Colonic mucosa (tissue), 4 donors: ENCODE results near the gene PAMR1. TPM values are rescaled to one million over a fixed set of nuclear protein-coding genes. Genes with fewer than 3 reads are reported as not detected.

Experiments used
- DNase-seq: peaks from one replicate; pipeline ENCODE4 v3.0.0-alpha.2; 2020
- H3K27ac ChIP-seq: fragments of 200-600 bp; one replicate; pipeline ENCODE4 v1.8.0; 2021
- H3K27me3 ChIP-seq: fragments of 200-600 bp; one replicate; pipeline ENCODE4 v1.8.0; 2021
- H3K36me3 ChIP-seq: fragments of 200-600 bp; one replicate; pipeline ENCODE4 v1.8.0; 2021
- H3K4me1 ChIP-seq: fragments of 200-600 bp; one replicate; pipeline ENCODE4 v1.8.0; 2021; ENCODE audit warnings: mild to moderate bottlenecking
- H3K4me3 ChIP-seq: fragments of 200-600 bp; one replicate; pipeline ENCODE4 v1.8.0; 2021
- H3K9ac ChIP-seq, 2 donors: one replicate each; pipeline ENCODE4 v1.7.0; 2013; ENCODE audit warnings: control low read depth in 2 of 2, low read depth in 2 of 2, low read length in 2 of 2
- H3K9me3 ChIP-seq: fragments of 200-600 bp; one replicate; pipeline ENCODE4 v1.8.0; 2021
- intact Hi-C: fragments of 100-400 bp; cut with DNase I; formaldehyde crosslinking; loops from one replicate; pipeline ENCODE4 v1.14.1; 2022
- total RNA-seq, 2 donors: library from RNA; stranded (reverse); fragmentation: NEBNext Ultra II Directional in 1 of 2; extraction: Animal tissue kit (Norgen Biotek cat#: 25700) in 1 of 2; gene quantifications; one replicate each; pipeline ENCODE4 v1.2.1, GENCODE V29; 2021
- TF ChIP-seq, protein P1 (sequence below): fragments of 200-600 bp; IDR thresholded peaks from one replicate; pipeline ENCODE4 v1.8.0; 2022; ENCODE audit warnings: antibody characterized with exemption, mild to moderate bottlenecking
- donor health status: healthy.
- donor health status: DM: no; HTN: no; CAD: no.
- donor health status: DM: no; HTN: no; CAD: no.

The PAMR1 gene
- total RNA-seq, 2 donors from 2014 or later, result 1.5 to 4.7 TPM

DNA sequence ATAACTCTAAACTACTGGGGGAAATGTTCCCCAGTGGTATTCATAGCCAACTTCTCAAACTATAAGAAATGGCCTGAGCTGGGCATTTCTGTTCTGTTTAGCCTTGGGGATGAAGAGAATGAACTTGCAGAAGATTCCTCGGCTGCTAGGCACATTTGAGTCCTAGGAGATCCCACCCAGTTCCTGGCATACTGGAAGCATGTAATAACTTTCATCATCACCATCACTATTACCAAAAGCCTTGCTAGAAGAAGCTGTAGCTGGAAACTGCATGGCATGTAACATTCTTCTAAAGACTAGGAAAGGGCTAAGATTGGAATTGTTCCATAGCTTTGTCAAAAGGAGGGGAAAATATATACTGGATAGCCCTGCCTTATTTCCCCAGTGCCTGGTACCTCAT lies 65.9 kb downstream of the PAMR1 start:
- H3K36me3 ChIP-seq, result no peaks in the 10 kb centered on the region
- intact Hi-C loops, result no loop called here
- no peaks in the 10 kb centered on the region for H3K4me1 ChIP-seq
- H3K9ac ChIP-seq, result no peak overlapping the region
- H3K27me3 ChIP-seq, result no peaks in the 10 kb centered on the region
- TF ChIP-seq, protein P1, sequence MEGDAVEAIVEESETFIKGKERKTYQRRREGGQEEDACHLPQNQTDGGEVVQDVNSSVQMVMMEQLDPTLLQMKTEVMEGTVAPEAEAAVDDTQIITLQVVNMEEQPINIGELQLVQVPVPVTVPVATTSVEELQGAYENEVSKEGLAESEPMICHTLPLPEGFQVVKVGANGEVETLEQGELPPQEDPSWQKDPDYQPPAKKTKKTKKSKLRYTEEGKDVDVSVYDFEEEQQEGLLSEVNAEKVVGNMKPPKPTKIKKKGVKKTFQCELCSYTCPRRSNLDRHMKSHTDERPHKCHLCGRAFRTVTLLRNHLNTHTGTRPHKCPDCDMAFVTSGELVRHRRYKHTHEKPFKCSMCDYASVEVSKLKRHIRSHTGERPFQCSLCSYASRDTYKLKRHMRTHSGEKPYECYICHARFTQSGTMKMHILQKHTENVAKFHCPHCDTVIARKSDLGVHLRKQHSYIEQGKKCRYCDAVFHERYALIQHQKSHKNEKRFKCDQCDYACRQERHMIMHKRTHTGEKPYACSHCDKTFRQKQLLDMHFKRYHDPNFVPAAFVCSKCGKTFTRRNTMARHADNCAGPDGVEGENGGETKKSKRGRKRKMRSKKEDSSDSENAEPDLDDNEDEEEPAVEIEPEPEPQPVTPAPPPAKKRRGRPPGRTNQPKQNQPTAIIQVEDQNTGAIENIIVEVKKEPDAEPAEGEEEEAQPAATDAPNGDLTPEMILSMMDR, result no peak
- H3K27ac ChIP-seq, result no peak overlapping the region
- no peak for DNase-seq
- no peak overlapping the region for H3K4me3 ChIP-seq
- H3K9me3 ChIP-seq, result no peaks in the 10 kb centered on the region

- intact Hi-C loops, result no loop called here
- H3K9me3 ChIP-seq, result no peaks in the 10 kb centered on the region
- no peaks in the 10 kb centered on the region for H3K27me3 ChIP-seq
- no peak overlapping the region for H3K27ac ChIP-seq
- no peak overlapping the region for H3K4me3 ChIP-seq
- no peaks in the 10 kb centered on the region for H3K4me1 ChIP-seq
- TF ChIP-seq, protein P1, result no peak
- DNase-seq, result no peak
- H3K36me3 ChIP-seq, result no peaks in the 10 kb centered on the region
- H3K9ac ChIP-seq, result no peak overlapping the region
These were observed 66.6 kb downstream of the PAMR1 start for GRCh38 chr11:35458846-35459245.

GRCh38 chr11:35454362-35454761 lies 71.1 kb downstream of the PAMR1 start:
- TF ChIP-seq, protein P1, result no peak
- H3K27ac ChIP-seq, result no peak overlapping the region
- no peak overlapping the region for H3K9ac ChIP-seq
- H3K27me3 ChIP-seq, result no peaks in the 10 kb centered on the region
- no peak overlapping the region for H3K4me3 ChIP-seq
- H3K36me3 ChIP-seq, result no peaks in the 10 kb centered on the region
- H3K9me3 ChIP-seq, result no peaks in the 10 kb centered on the region
- DNase-seq, result no peak
- no peaks in the 10 kb centered on the region for H3K4me1 ChIP-seq
- intact Hi-C loops, result no loop called here

DNA sequence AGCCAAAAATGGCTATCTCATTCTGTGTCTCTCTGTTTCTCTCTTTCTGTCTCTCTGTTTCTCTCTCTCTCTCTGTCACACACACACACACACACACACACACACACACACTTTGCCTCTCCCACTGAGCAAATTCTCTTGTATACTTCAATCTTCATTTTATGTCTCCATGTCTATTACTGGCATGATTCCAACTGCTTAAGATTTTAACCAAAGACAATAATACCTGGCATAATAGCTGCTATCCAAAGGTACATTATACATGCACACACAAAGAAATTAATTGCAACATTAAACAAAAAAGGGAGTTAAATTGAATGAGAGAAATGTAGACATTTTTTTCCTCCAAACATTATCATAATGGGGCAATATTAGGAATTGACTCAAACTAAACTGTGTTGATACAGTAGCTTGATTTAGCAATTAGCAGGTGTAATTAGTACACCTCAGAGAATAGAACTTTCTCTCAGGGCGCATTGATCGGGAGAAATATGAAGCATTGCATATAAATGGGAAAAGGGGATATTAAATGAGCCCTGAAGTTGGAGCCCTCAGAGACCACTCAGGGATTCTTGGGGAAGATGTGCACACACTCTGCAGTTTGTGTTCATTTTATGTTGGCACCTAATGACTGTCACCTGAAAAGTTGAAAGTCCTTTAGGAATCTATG lies 88.7 kb downstream of the PAMR1 start:
- no peak for DNase-seq
- TF ChIP-seq, protein P1, result no peak
- Histone ChIP-seq H3K4me1 (no peaks in the 10 kb centered on the region), H3K4me3 (no peak overlapping the region), H3K27ac (no peak overlapping the region), H3K9ac (no peak overlapping the region), H3K27me3 (no peaks in the 10 kb centered on the region), H3K36me3 (no peaks in the 10 kb centered on the region), H3K9me3 (no peaks in the 10 kb centered on the region)
- intact Hi-C loops, result no loop called here

DNA sequence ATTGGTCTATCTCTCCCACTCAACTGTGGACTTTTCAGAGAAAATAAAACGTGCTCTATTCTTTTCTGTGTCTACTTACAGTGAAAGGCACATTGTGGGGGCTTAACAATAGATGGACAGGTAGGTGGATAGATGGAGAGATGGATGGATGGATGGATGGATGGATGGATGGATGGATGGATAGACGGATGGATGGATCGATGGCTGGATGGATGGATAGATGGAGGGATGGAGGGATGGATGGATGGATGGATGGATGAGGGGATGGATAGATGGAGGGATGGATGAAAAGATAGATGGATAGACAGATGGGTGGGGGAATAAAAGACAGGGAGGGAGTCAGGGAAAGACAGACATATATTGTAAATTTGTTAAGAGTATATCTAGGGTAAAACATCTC lies 91.8 kb downstream of the PAMR1 start:
- no peak for DNase-seq
- Histone ChIP-seq H3K36me3 (no peaks in the 10 kb centered on the region), H3K27me3 (no peaks in the 10 kb centered on the region), H3K4me3 (no peak overlapping the region), H3K27ac (no peak overlapping the region), H3K9ac (no peak overlapping the region), H3K9me3 (no peaks in the 10 kb centered on the region), H3K4me1 (no peaks in the 10 kb centered on the region)
- TF ChIP-seq, protein P1, result no peak
- intact Hi-C loops, result no loop called here
